MM.1S (cell line): Measurements from ENCODE around the gene DMXL2.

ENCODE experiments used
- DNase-seq: peaks from one replicate; pipeline ENCODE4 v3.0.0-alpha.2; 2015
- H2AFZ ChIP-seq: fragments of 300-600 bp; sonication (generic); 2 replicates; pipeline ENCODE4 v1.6.0; 2016; ENCODE audit warnings: antibody characterized with exemption, low read length
- H3F3A ChIP-seq: fragments of 300-600 bp; sonication (generic); 2 replicates; pipeline ENCODE4 v1.6.1; 2016; ENCODE audit warnings: mild to moderate bottlenecking, antibody characterized with exemption, low read length, moderate library complexity, mixed read lengths; ENCODE audit not compliant: insufficient read depth
- H3K27ac ChIP-seq: fragments of 300-600 bp; sonication (generic); 2 replicates; pipeline ENCODE4 v1.5.1; 2016; ENCODE audit warnings: mild to moderate bottlenecking, low read length
- H3K27me3 ChIP-seq: fragments of 300-600 bp; sonication (generic); replicated peaks from 2 replicates; pipeline ENCODE4 v1.6.0; 2016; ENCODE audit warnings: low read length; ENCODE audit not compliant: insufficient read depth
- H3K36me3 ChIP-seq: fragments of 300-600 bp; sonication (generic); replicated peaks from 2 replicates; pipeline ENCODE4 v1.6.1; 2016; ENCODE audit warnings: mild to moderate bottlenecking, low read length, mixed read lengths; ENCODE audit not compliant: insufficient read depth
- H3K4me1 ChIP-seq: fragments of 300-600 bp; sonication (generic); 2 replicates; pipeline ENCODE4 v1.6.1; 2016; ENCODE audit warnings: low read length, mixed read lengths
- H3K4me2 ChIP-seq: fragments of 300-600 bp; sonication (generic); 2 replicates; pipeline ENCODE4 v1.6.0; 2016; ENCODE audit warnings: low read depth, low read length
- H3K4me3 ChIP-seq: fragments of 300-600 bp; sonication (generic); 2 replicates; pipeline ENCODE4 v1.5.1; 2016; ENCODE audit warnings: low read length, mixed read lengths
- H3K79me2 ChIP-seq: fragments of 300-600 bp; sonication (generic); 2 replicates; pipeline ENCODE4 v1.6.1; 2016; ENCODE audit warnings: mixed run types, low read length, mixed read lengths
- H3K9ac ChIP-seq: fragments of 300-600 bp; sonication (generic); 2 replicates; pipeline ENCODE4 v1.6.1; 2016; ENCODE audit warnings: low read length, mixed read lengths
- H3K9me2 ChIP-seq: fragments of 300-600 bp; sonication (generic); replicated peaks from 2 replicates; pipeline ENCODE4 v1.6.1; 2016; ENCODE audit warnings: mild to moderate bottlenecking, low read length, mixed read lengths; ENCODE audit not compliant: insufficient read depth
- H3K9me3 ChIP-seq: fragments of 300-600 bp; sonication (generic); replicated peaks from 2 replicates; pipeline ENCODE4 v1.6.1; 2016; ENCODE audit warnings: mild to moderate bottlenecking, low read length, mixed read lengths; ENCODE audit not compliant: insufficient read depth
- H4K20me1 ChIP-seq: fragments of 300-600 bp; sonication (generic); 2 replicates; pipeline ENCODE4 v1.6.1; 2016; ENCODE audit warnings: mild to moderate bottlenecking, low read length, moderate library complexity, mixed read lengths; ENCODE audit not compliant: insufficient read depth
- CTCF ChIP-seq: fragments of 300-600 bp; sonication (generic); IDR thresholded peaks from 2 replicates; pipeline ENCODE4 v1.5.1; 2016; ENCODE audit warnings: antibody characterized with exemption, low read length, mixed read lengths
- EZH2 ChIP-seq: fragments of 300-600 bp; sonication (generic); optimal IDR thresholded peaks from 2 replicates; pipeline ENCODE3; 2017; ENCODE audit warnings: low read depth, mild to moderate bottlenecking, antibody characterized with exemption, low read length, mixed read lengths
- EZH2phosphoT487 ChIP-seq: fragments of 300-600 bp; sonication (generic); IDR thresholded peaks from 2 replicates; pipeline ENCODE4 v1.6.1; 2018; ENCODE audit warnings: antibody characterized with exemption, low read length

The DMXL2 gene

GRCh38 chr15:51401051-51401780 is 221.4 kb downstream of the DMXL2 start:
- no peaks in the 10 kb centered on the region for H3K79me2 ChIP-seq
- H3K36me3 ChIP-seq = no peaks in the 10 kb centered on the region
- no peak overlapping the region for H3K9ac ChIP-seq
- H3K4me1 ChIP-seq = no peaks in the 10 kb centered on the region
- no peaks in the 10 kb centered on the region for H3K27me3 ChIP-seq
- H3K9me3 ChIP-seq = no peaks in the 10 kb centered on the region
- H3F3A ChIP-seq = no peaks in the 10 kb centered on the region
- no peaks in the 10 kb centered on the region for H3K9me2 ChIP-seq
- H4K20me1 ChIP-seq = no peaks in the 10 kb centered on the region
- no peak overlapping the region for H3K4me2 ChIP-seq
- H3K27ac ChIP-seq = no peak overlapping the region
- no peak overlapping the region for H3K4me3 ChIP-seq
- no peak for TF ChIP-seq CTCF
- no peak for TF ChIP-seq EZH2phosphoT487
- no peak for TF ChIP-seq EZH2
- H2AFZ ChIP-seq = no peak overlapping the region
- DNase-seq = no peak

GRCh38 chr15:51398626-51399025 is 223.9 kb downstream of the DMXL2 start:
- Histone ChIP-seq H3K36me3 (no peaks in the 10 kb centered on the region), H3K9me2 (no peaks in the 10 kb centered on the region), H4K20me1 (no peaks in the 10 kb centered on the region), H3K4me3 (no peak overlapping the region), H3K4me2 (no peak overlapping the region), H2AFZ (no peak overlapping the region), H3K9me3 (no peaks in the 10 kb centered on the region), H3F3A (no peaks in the 10 kb centered on the region), H3K27ac (no peak overlapping the region), H3K27me3 (no peaks in the 10 kb centered on the region), H3K4me1 (no peaks in the 10 kb centered on the region), H3K79me2 (no peaks in the 10 kb centered on the region), H3K9ac (no peak overlapping the region)
- DNase-seq = no peak
- no peak for TF ChIP-seq EZH2phosphoT487
- no peak for TF ChIP-seq CTCF
- TF ChIP-seq EZH2 = no peak
